PC-3 (cell line): ENCODE measurements around the gene GPRIN1. TPM values are rescaled to one million over a fixed set of nuclear protein-coding genes. Genes with fewer than 3 reads are reported as not detected.

Experiments
- ATAC-seq: fragments of 200-7000 bp; cut with Tn5 transposase; 2 replicates; pipeline ENCODE4 v1.9.1; 2020; ENCODE audit warnings: mild to moderate bottlenecking, moderate library complexity
- BruUV-seq: library from RNA; stranded (reverse); fragments of 400-500 nt; replicated peaks from 2 replicates; lab custom pipeline; 2021; lab: Mats Ljungman, UMichigan
- CTCF ChIA-PET: fragments of 300-600 bp; sonication (Branson Sonifier 250); formaldehyde crosslinking; loops from one replicate; lab custom pipeline; 2022; ENCODE audit warnings: antibody characterized with exemption; lab: Charles Lee
- POLR2A ChIA-PET: fragments of 300-600 bp; sonication (Branson Sonifier 250); formaldehyde crosslinking; loops from one replicate; lab custom pipeline; 2022; ENCODE audit warnings: antibody characterized with exemption; ENCODE audit not compliant: unreplicated experiment; lab: Charles Lee
- DNase-seq: peaks from one replicate; pipeline ENCODE4 v3.0.0-alpha.2; 2015
- H2AFZ ChIP-seq: fragments of 300-600 bp; sonication (generic); 2 replicates; pipeline ENCODE4 v1.6.0; 2016; ENCODE audit warnings: antibody characterized with exemption, low read length
- H3F3A ChIP-seq: fragments of 300-600 bp; sonication (generic); one replicate; pipeline ENCODE4 v1.6.0; 2017; ENCODE audit warnings: antibody characterized with exemption, low read length, control low read depth, mild to moderate bottlenecking; ENCODE audit not compliant: unreplicated experiment
- H3K27ac ChIP-seq: fragments of 300-600 bp; sonication (generic); 2 replicates; pipeline ENCODE4 v1.5.1; 2016; ENCODE audit warnings: mild to moderate bottlenecking, low read length
- H3K27me3 ChIP-seq: fragments of 300-600 bp; sonication (generic); 2 replicates; pipeline ENCODE4 v1.6.1; 2016; ENCODE audit warnings: low read length, mixed read lengths
- H3K36me3 ChIP-seq: fragments of 300-600 bp; sonication (generic); 2 replicates; pipeline ENCODE4 v1.6.1; 2016; ENCODE audit warnings: low read depth, mixed run types, low read length, mixed read lengths
- H3K4me1 ChIP-seq: fragments of 300-600 bp; sonication (generic); 2 replicates; pipeline ENCODE4 v1.5.1; 2016; ENCODE audit warnings: low read length; ENCODE audit not compliant: insufficient read depth
- H3K4me2 ChIP-seq: fragments of 300-600 bp; sonication (generic); 2 replicates; pipeline ENCODE4 v1.6.0; 2016; ENCODE audit warnings: low read length
- H3K4me3 ChIP-seq: fragments of 300-600 bp; sonication (generic); 2 replicates; pipeline ENCODE4 v1.5.1; 2016; ENCODE audit warnings: mild to moderate bottlenecking, low read length, mixed read lengths
- H3K79me2 ChIP-seq: fragments of 300-600 bp; sonication (generic); 2 replicates; pipeline ENCODE4 v1.6.1; 2017; ENCODE audit warnings: low read length, mixed read lengths
- H3K9ac ChIP-seq: fragments of 300-600 bp; sonication (generic); 2 replicates; pipeline ENCODE4 v1.6.0; 2016; ENCODE audit warnings: mild to moderate bottlenecking, low read length
- H3K9me2 ChIP-seq: fragments of 300-600 bp; sonication (generic); replicated peaks from 2 replicates; pipeline ENCODE4 v1.6.1; 2016; ENCODE audit warnings: mixed run types, low read length, mixed read lengths
- H3K9me3 ChIP-seq: fragments of 300-600 bp; sonication (generic); 2 replicates; pipeline ENCODE4 v1.6.1; 2016; ENCODE audit warnings: low read length, mixed read lengths
- H4K20me1 ChIP-seq: fragments of 300-600 bp; sonication (generic); 2 replicates; pipeline ENCODE4 v1.6.1; 2016; ENCODE audit warnings: low read length, mixed read lengths
- EZH2 ChIP-seq: fragments of 300-600 bp; sonication (generic); IDR thresholded peaks from one replicate; pipeline ENCODE4 v1.6.1; 2017; ENCODE audit warnings: antibody characterized with exemption, mild to moderate bottlenecking, low read length; ENCODE audit not compliant: unreplicated experiment
- EZH2phosphoT487 ChIP-seq: fragments of 300-600 bp; sonication (generic); IDR thresholded peaks from 2 replicates; pipeline ENCODE4 v1.6.1; 2018; ENCODE audit warnings: mild to moderate bottlenecking, antibody characterized with exemption, low read length, borderline replicate concordance
- intact Hi-C: fragments of 100-400 bp; cut with micrococcal nuclease; formaldehyde crosslinking; loops from 2 replicates; pipeline ENCODE4 v1.9.0; 2023
- total RNA-seq: library from RNA; depleted of rRNA; stranded (reverse); fragments of >200 nt; gene quantifications from 2 replicates; pipeline ENCODE4 v1.2.3, GENCODE V29; 2014
- TF ChIP-seq, protein P1 (sequence below): fragments of 300-600 bp; sonication (generic); conservative IDR thresholded peaks from 2 replicates; pipeline ENCODE4 v1.5.1; 2017; ENCODE audit warnings: antibody characterized with exemption, low read depth, mild to moderate bottlenecking, low read length

GPRIN1 gene
- total RNA-seq, 1 experiment from 2014 or later: 18.7 TPM

- Histone ChIP-seq H3K79me2 (no peaks in the 10 kb centered on the region), H3K9me3 (no peaks in the 10 kb centered on the region), H3K4me1 (peaks cover 42% of the 10 kb centered on the region), H3K9me2 (no peaks in the 10 kb centered on the region), H3K36me3 (no peaks in the 10 kb centered on the region), H4K20me1 (no peaks in the 10 kb centered on the region), H3K4me3 (no peak overlapping the region), H3K27me3 (peaks cover 7% of the 10 kb centered on the region; the same call in 1 of the 2 replicates), H3K9ac (no peak overlapping the region), H3K27ac (no peak overlapping the region), H3K4me2 (no peak overlapping the region), H2AFZ (no peak overlapping the region), H3F3A (no peaks in the 10 kb centered on the region)
- ATAC-seq (no peak), DNase-seq (no peak)
- TF ChIP-seq, protein P1, sequence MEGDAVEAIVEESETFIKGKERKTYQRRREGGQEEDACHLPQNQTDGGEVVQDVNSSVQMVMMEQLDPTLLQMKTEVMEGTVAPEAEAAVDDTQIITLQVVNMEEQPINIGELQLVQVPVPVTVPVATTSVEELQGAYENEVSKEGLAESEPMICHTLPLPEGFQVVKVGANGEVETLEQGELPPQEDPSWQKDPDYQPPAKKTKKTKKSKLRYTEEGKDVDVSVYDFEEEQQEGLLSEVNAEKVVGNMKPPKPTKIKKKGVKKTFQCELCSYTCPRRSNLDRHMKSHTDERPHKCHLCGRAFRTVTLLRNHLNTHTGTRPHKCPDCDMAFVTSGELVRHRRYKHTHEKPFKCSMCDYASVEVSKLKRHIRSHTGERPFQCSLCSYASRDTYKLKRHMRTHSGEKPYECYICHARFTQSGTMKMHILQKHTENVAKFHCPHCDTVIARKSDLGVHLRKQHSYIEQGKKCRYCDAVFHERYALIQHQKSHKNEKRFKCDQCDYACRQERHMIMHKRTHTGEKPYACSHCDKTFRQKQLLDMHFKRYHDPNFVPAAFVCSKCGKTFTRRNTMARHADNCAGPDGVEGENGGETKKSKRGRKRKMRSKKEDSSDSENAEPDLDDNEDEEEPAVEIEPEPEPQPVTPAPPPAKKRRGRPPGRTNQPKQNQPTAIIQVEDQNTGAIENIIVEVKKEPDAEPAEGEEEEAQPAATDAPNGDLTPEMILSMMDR: no peak
- CTCF ChIA-PET: no interaction called here
- intact Hi-C loops: no loop called here
- no TSS peak for BruUV-seq
- POLR2A ChIA-PET: no interaction called here
Measured at GRCh38 chr5:176627582-176627981, 17.6 kb upstream of the GPRIN1 start.

GRCh38 chr5:176626876-176627236 is 16.9 kb upstream of the GPRIN1 start:
- intact Hi-C loops: no loop called here
- Histone ChIP-seq H3K9me2 (no peaks in the 10 kb centered on the region), H3K9me3 (no peaks in the 10 kb centered on the region), H3K4me2 (peak overlapping the region; percentile 68), H2AFZ (peak overlapping the region; percentile 55), H3K27me3 (peaks cover 7% of the 10 kb centered on the region; the same call in 1 of the 2 replicates), H3K4me3 (peak overlapping the region; percentile 38; the same call in 1 of the 2 replicates), H3K36me3 (no peaks in the 10 kb centered on the region), H4K20me1 (no peaks in the 10 kb centered on the region), H3K4me1 (peaks cover 42% of the 10 kb centered on the region), H3K9ac (no peak overlapping the region), H3K79me2 (no peaks in the 10 kb centered on the region), H3K27ac (peak overlapping the region; percentile 77), H3F3A (no peaks in the 10 kb centered on the region)
- no TSS peak for BruUV-seq
- ATAC-seq (no peak), DNase-seq (no peak)
- CTCF ChIA-PET: no interaction called here
- TF ChIP-seq EZH2: no peak
- no peak for TF ChIP-seq EZH2phosphoT487
- TF ChIP-seq, protein P1: no peak
- POLR2A ChIA-PET: no interaction called here

DNA sequence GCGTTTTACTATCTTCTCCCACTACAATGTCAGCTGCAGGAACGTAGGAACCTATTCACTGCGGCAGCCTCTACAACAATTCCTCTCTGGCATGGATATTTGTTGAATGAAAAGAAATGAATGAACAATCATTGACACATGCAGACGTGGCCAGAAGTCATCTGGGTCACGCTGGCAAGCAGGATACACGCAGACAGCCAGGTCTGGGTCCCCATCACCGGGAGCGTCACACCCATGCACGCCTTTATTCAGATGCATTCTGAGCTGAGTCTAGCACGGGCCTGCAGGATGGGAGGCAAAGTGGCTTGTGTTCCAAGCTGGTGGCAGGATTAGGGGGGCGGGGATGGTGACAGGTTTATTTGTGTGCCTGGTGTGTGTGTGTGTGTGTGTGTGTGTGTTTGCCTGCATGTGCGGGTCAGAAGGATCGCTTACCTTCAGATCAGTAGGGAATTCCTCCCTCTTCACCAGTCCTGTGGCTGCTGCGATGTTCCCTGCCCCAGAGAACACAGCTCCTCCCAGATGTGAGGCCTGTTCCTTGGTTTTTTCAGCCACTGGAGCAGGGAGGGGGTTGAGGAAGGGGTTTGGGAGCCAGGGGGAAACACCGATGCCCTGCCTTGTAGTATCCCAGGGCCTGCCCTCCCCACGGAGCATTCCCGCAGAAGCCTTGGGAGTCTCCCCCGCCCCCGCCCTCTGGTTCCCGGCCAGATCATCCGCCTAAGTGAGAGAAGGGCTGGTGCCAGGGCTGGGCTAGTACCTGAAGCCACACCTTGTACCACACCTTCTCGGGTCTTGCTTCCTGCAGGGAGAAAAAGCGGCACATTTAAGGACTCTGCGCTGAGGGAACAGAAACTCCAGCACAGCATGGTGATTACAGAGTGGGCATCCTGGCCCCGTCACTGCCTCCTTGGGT is 16.3 kb upstream of the GPRIN1 start:
- H3K9me2 ChIP-seq: no peaks in the 10 kb centered on the region
- H3K4me2 ChIP-seq: peak overlapping the region; percentile 68
- no peaks in the 10 kb centered on the region for H3K9me3 ChIP-seq
- no peaks in the 10 kb centered on the region for H4K20me1 ChIP-seq
- H3K4me3 ChIP-seq: peak overlapping the region; percentile 38
- no peaks in the 10 kb centered on the region for H3K79me2 ChIP-seq
- peak overlapping the region; percentile 77 for H3K27ac ChIP-seq
- H3K27me3 ChIP-seq: peaks cover 7% of the 10 kb centered on the region; the same call in 1 of the 2 replicates
- H3F3A ChIP-seq: no peaks in the 10 kb centered on the region
- no peaks in the 10 kb centered on the region for H3K36me3 ChIP-seq
- TF ChIP-seq EZH2 (no peak), EZH2phosphoT487 (no peak)
- TF ChIP-seq, protein P1: no peak
- peak; percentile 79 for DNase-seq
- intact Hi-C loops: no loop called here
- peak overlapping the region; percentile 55 for H2AFZ ChIP-seq
- POLR2A ChIA-PET: interaction anchor here (0.6 to 0.8 kb wide), 2 partner anchors 21 to 83 kb away, joined by 3 read pairs; partner anchors contain the start of gene TSPAN17
- peak overlapping the region; percentile 28 for H3K9ac ChIP-seq
- peaks cover 42% of the 10 kb centered on the region for H3K4me1 ChIP-seq
- peak; percentile 61 for ATAC-seq
- CTCF ChIA-PET: no interaction called here
- no TSS peak for BruUV-seq
